Measurements from ENCODE around the gene ZNF519. TPM values are rescaled to one million over a fixed set of nuclear protein-coding genes. Genes with fewer than 3 reads are reported as not detected.
A peak's percentile ranks its signal among the peaks of the same experiment; 100 is the strongest.

The ZNF519 gene
- total RNA-seq, 5 donors from 2014 or later (not counting 1 experiment from before 2014, with no cell fraction given), result 6.1 to 12.3 (median 10.4) TPM

- Histone ChIP-seq H3K27me3 (replicated peaks in 1 of 2; ENCODE audit: control insufficient read depth in 2 of 2, extremely low read depth in 1 of 2, insufficient read depth in 2 of 2, low read length in 1 of 2) (no peaks in the 10 kb centered on the region), H3K36me3 (ENCODE audit: control insufficient read depth in 2 of 2, extremely low read depth in 1 of 2, insufficient read depth in 1 of 2, low read length in 1 of 2) (peaks cover 0 to 2% of the 10 kb centered on the region in 2 donors), H3K4me1 (ENCODE audit: control insufficient read depth in 1 of 2, extremely low read depth in 1 of 2, insufficient read depth in 2 of 2, low read length in 2 of 2) (no peaks in the 10 kb centered on the region), H3K27ac (ENCODE audit: low read length) (no peak overlapping the region), H3K9me3 (no peaks in the 10 kb centered on the region), H3K4me3 (ENCODE audit: control insufficient read depth in 1 of 2, extremely low read depth in 1 of 2, low read length in 1 of 2) (no peak overlapping the region)
- Mint-ChIP-seq H3K9me3 (peaks cover 0 to 19% (median 5%) of the 10 kb centered on the region in 3 donors), H3K27me3 (no peaks in the 10 kb centered on the region), H3K4me1 (peaks cover 0 to 8% (median 4%) of the 10 kb centered on the region in 3 donors), H3K4me3 (no peak overlapping the region), H3K36me3 (peaks cover 22% of the 10 kb centered on the region), H3K27ac (no peak overlapping the region)
- CTCF ChIA-PET, result no interaction called here
- ATAC-seq (replicated peaks in 1 of 4) (no peak), DNase-seq (no peak)
- 83% methylated on average over 1 of the region's 2 CpGs for WGBS (ENCODE audit: insufficient coverage)
- POLR2A ChIA-PET, result no interaction called here
These were observed 14.6 kb downstream of the ZNF519 start for GRCh38 chr18:14117606-14118005.

- H3K9me3 Mint-ChIP-seq, result peaks cover 6 to 40% (median 23%) of the 10 kb centered on the region in 3 donors
- ChIA-PET POLR2A (no interaction called here), CTCF (no interaction called here)
- no peak for ATAC-seq (replicated peaks in 1 of 4)
- peaks cover 52% of the 10 kb centered on the region for H3K36me3 Mint-ChIP-seq
- H3K27ac ChIP-seq (ENCODE audit: low read length), result no peak overlapping the region
- H3K27me3 Mint-ChIP-seq, result no peaks in the 10 kb centered on the region
- peaks cover 0 to 6% (median 0%) of the 10 kb centered on the region in 3 donors for H3K4me1 Mint-ChIP-seq
- no peak overlapping the region for H3K4me3 Mint-ChIP-seq
- no peaks in the 10 kb centered on the region for H3K27me3 ChIP-seq (replicated peaks in 1 of 2; ENCODE audit: control insufficient read depth in 2 of 2, extremely low read depth in 1 of 2, insufficient read depth in 2 of 2, low read length in 1 of 2)
- H3K4me3 ChIP-seq (ENCODE audit: control insufficient read depth in 1 of 2, extremely low read depth in 1 of 2, low read length in 1 of 2), result no peak overlapping the region
- no peak for DNase-seq
- WGBS (ENCODE audit: insufficient coverage), result 100% methylated on average over 2 of the region's 3 CpGs
- H3K27ac Mint-ChIP-seq, result no peak overlapping the region
- no peaks in the 10 kb centered on the region for H3K4me1 ChIP-seq (ENCODE audit: control insufficient read depth in 1 of 2, extremely low read depth in 1 of 2, insufficient read depth in 2 of 2, low read length in 2 of 2)
- no peaks in the 10 kb centered on the region for H3K36me3 ChIP-seq (ENCODE audit: control insufficient read depth in 2 of 2, extremely low read depth in 1 of 2, insufficient read depth in 1 of 2, low read length in 1 of 2)
- H3K9me3 ChIP-seq, result peaks cover 2% of the 10 kb centered on the region
These were observed 25.3 kb downstream of the ZNF519 start for GRCh38 chr18:14106906-14107305.

GRCh38 chr18:14104906-14105748, 27.1 kb downstream of the ZNF519 start:
- H3K27ac ChIP-seq (ENCODE audit: low read length), result no peak overlapping the region
- Mint-ChIP-seq H3K27ac (no peak overlapping the region), H3K4me1 (peaks cover 4 to 10% (median 6%) of the 10 kb centered on the region in 3 donors), H3K27me3 (no peaks in the 10 kb centered on the region), H3K9me3 (peaks cover 6 to 33% (median 26%) of the 10 kb centered on the region in 3 donors), H3K36me3 (peaks cover 59% of the 10 kb centered on the region), H3K4me3 (no peak overlapping the region)
- ChIA-PET POLR2A (no interaction called here), CTCF (no interaction called here)
- ATAC-seq (replicated peaks in 1 of 4) (no peak), DNase-seq (no peak)
- H3K27me3 ChIP-seq (replicated peaks in 1 of 2; ENCODE audit: control insufficient read depth in 2 of 2, extremely low read depth in 1 of 2, insufficient read depth in 2 of 2, low read length in 1 of 2), result no peaks in the 10 kb centered on the region
- peaks cover 0 to 3% of the 10 kb centered on the region in 2 experiments for H3K4me1 ChIP-seq (ENCODE audit: control insufficient read depth in 1 of 2, extremely low read depth in 1 of 2, insufficient read depth in 2 of 2, low read length in 2 of 2)
- H3K36me3 ChIP-seq (ENCODE audit: control insufficient read depth in 2 of 2, extremely low read depth in 1 of 2, insufficient read depth in 1 of 2, low read length in 1 of 2), result no peaks in the 10 kb centered on the region
- H3K9me3 ChIP-seq, result peaks cover 2% of the 10 kb centered on the region
- H3K4me3 ChIP-seq (ENCODE audit: control insufficient read depth in 1 of 2, extremely low read depth in 1 of 2, low read length in 1 of 2), result no peak overlapping the region
- WGBS (ENCODE audit: insufficient coverage), result no CpG with 5 or more reads among the region's 5 CpGs

GRCh38 chr18:14104201-14104600, 28.0 kb downstream of the ZNF519 start:
- DNase-seq (no peak), ATAC-seq (replicated peaks in 1 of 4) (no peak)
- Mint-ChIP-seq H3K27me3 (no peaks in the 10 kb centered on the region), H3K4me1 (peaks cover 4 to 10% (median 7%) of the 10 kb centered on the region in 3 donors), H3K36me3 (peaks cover 62% of the 10 kb centered on the region), H3K9me3 (peaks cover 6 to 26% (median 26%) of the 10 kb centered on the region in 3 donors), H3K4me3 (no peak overlapping the region), H3K27ac (no peak overlapping the region)
- CTCF ChIA-PET, result no interaction called here
- Histone ChIP-seq H3K36me3 (ENCODE audit: control insufficient read depth in 2 of 2, extremely low read depth in 1 of 2, insufficient read depth in 1 of 2, low read length in 1 of 2) (no peaks in the 10 kb centered on the region), H3K9me3 (peaks cover 2% of the 10 kb centered on the region), H3K27me3 (replicated peaks in 1 of 2; ENCODE audit: control insufficient read depth in 2 of 2, extremely low read depth in 1 of 2, insufficient read depth in 2 of 2, low read length in 1 of 2) (no peaks in the 10 kb centered on the region), H3K27ac (ENCODE audit: low read length) (no peak overlapping the region), H3K4me3 (ENCODE audit: control insufficient read depth in 1 of 2, extremely low read depth in 1 of 2, low read length in 1 of 2) (no peak overlapping the region), H3K4me1 (ENCODE audit: control insufficient read depth in 1 of 2, extremely low read depth in 1 of 2, insufficient read depth in 2 of 2, low read length in 2 of 2) (peaks cover 0 to 3% of the 10 kb centered on the region in 2 experiments)
- POLR2A ChIA-PET, result no interaction called here
- no CpG with 5 or more reads among the region's 2 CpGs for WGBS (ENCODE audit: insufficient coverage)

GRCh38 chr18:14100503-14101286, 31.5 kb downstream of the ZNF519 start:
- H3K4me3 Mint-ChIP-seq, result no peak overlapping the region
- peak overlapping the region in 1 of 2 donors; percentile 66 for H3K27ac Mint-ChIP-seq

GRCh38 chr18:14098428-14098827, 33.8 kb downstream of the ZNF519 start:
- ATAC-seq (replicated peaks in 1 of 4) (no peak), DNase-seq (no peak)
- no peaks in the 10 kb centered on the region for H3K27me3 Mint-ChIP-seq
- H3K4me1 ChIP-seq (ENCODE audit: control insufficient read depth in 1 of 2, extremely low read depth in 1 of 2, insufficient read depth in 2 of 2, low read length in 2 of 2), result peaks cover 0 to 3% of the 10 kb centered on the region in 2 experiments
- ChIA-PET CTCF (no interaction called here), POLR2A (no interaction called here)
- no peaks in the 10 kb centered on the region for H3K36me3 ChIP-seq (ENCODE audit: control insufficient read depth in 2 of 2, extremely low read depth in 1 of 2, insufficient read depth in 1 of 2, low read length in 1 of 2)
- no peak overlapping the region for H3K4me3 Mint-ChIP-seq
- H3K4me3 ChIP-seq (ENCODE audit: control insufficient read depth in 1 of 2, extremely low read depth in 1 of 2, low read length in 1 of 2), result no peak overlapping the region
- no peaks in the 10 kb centered on the region for H3K9me3 ChIP-seq
- H3K4me1 Mint-ChIP-seq, result peaks cover 4 to 10% (median 5%) of the 10 kb centered on the region in 3 donors
- no peaks in the 10 kb centered on the region for H3K27me3 ChIP-seq (replicated peaks in 1 of 2; ENCODE audit: control insufficient read depth in 2 of 2, extremely low read depth in 1 of 2, insufficient read depth in 2 of 2, low read length in 1 of 2)
- 93% methylated on average over 6 of the region's 6 CpGs for WGBS (ENCODE audit: insufficient coverage)
- peaks cover 0 to 3% (median 0%) of the 10 kb centered on the region in 3 donors for H3K9me3 Mint-ChIP-seq
- H3K27ac Mint-ChIP-seq, result no peak overlapping the region
- H3K36me3 Mint-ChIP-seq, result peaks cover 46% of the 10 kb centered on the region
- no peak overlapping the region for H3K27ac ChIP-seq (ENCODE audit: low read length)

More at GRCh38 chr18:14100503-14101286, 31.5 kb downstream of the ZNF519 start:
- Histone ChIP-seq H3K4me3 (ENCODE audit: control insufficient read depth in 1 of 2, extremely low read depth in 1 of 2, low read length in 1 of 2) (no peak overlapping the region), H3K27me3 (replicated peaks in 1 of 2; ENCODE audit: control insufficient read depth in 2 of 2, extremely low read depth in 1 of 2, insufficient read depth in 2 of 2, low read length in 1 of 2) (no peaks in the 10 kb centered on the region), H3K4me1 (ENCODE audit: control insufficient read depth in 1 of 2, extremely low read depth in 1 of 2, insufficient read depth in 2 of 2, low read length in 2 of 2) (peaks cover 0 to 3% of the 10 kb centered on the region in 2 experiments), H3K9me3 (peaks cover 2% of the 10 kb centered on the region), H3K27ac (ENCODE audit: low read length) (no peak overlapping the region), H3K36me3 (ENCODE audit: control insufficient read depth in 2 of 2, extremely low read depth in 1 of 2, insufficient read depth in 1 of 2, low read length in 1 of 2) (no peaks in the 10 kb centered on the region)
- DNase-seq, result no peak
- ChIA-PET POLR2A (no interaction called here), CTCF (no interaction called here)
- peak in 2 of 4 experiments; percentile 60 to 66 for ATAC-seq (replicated peaks in 1 of 4)
- Mint-ChIP-seq H3K4me1 (peaks cover 4 to 12% (median 10%) of the 10 kb centered on the region in 3 donors), H3K9me3 (peaks cover 6 to 17% (median 17%) of the 10 kb centered on the region in 3 donors), H3K27me3 (no peaks in the 10 kb centered on the region), H3K36me3 (peaks cover 62% of the 10 kb centered on the region)
- 100% methylated on average over 1 of the region's 4 CpGs for WGBS (ENCODE audit: insufficient coverage)

Measured in T-cell (primary cell).